Esophagus (tissue), 2 donors: ENCODE measurements around the gene CLDN16. TPM values are rescaled to one million over a fixed set of nuclear protein-coding genes. Genes with fewer than 3 reads are reported as not detected.

Source experiments
- H3K27ac ChIP-seq, 2 donors: one replicate each; pipeline ENCODE4 v1.5.1; 2013; ENCODE audit warnings: low read depth in 2 of 2, mild to moderate bottlenecking in 2 of 2, inconsistent platforms in 1 of 2, low read length in 1 of 2, moderate library complexity in 1 of 2
- H3K27me3 ChIP-seq, 2 donors: one replicate each; pipeline ENCODE4 v1.6.1; 2013; ENCODE audit warnings: low read length in 2 of 2, control low read depth in 1 of 2, mild to moderate bottlenecking in 1 of 2; ENCODE audit not compliant: insufficient read depth in 2 of 2, control insufficient read depth in 1 of 2
- H3K36me3 ChIP-seq, 2 donors: one replicate each; pipeline ENCODE4 v1.6.1; 2013; ENCODE audit warnings: low read length in 1 of 2; ENCODE audit not compliant: control insufficient read depth in 2 of 2, insufficient read depth in 2 of 2
- H3K4me1 ChIP-seq, 2 donors: one replicate each; pipeline ENCODE4 v1.6.1; 2013; ENCODE audit warnings: low read length in 1 of 2; ENCODE audit not compliant: control insufficient read depth in 2 of 2, insufficient read depth in 2 of 2
- H3K4me3 ChIP-seq, 2 donors: one replicate each; pipeline ENCODE4 v1.5.1; 2013; ENCODE audit warnings: low read length in 2 of 2, mild to moderate bottlenecking in 2 of 2, low read depth in 1 of 2, moderate library complexity in 1 of 2
- H3K9me3 ChIP-seq, 2 donors: one replicate each; pipeline ENCODE4 v1.6.1; 2013; ENCODE audit warnings: mild to moderate bottlenecking in 2 of 2, low read depth in 1 of 2, low read length in 1 of 2, moderate library complexity in 1 of 2; ENCODE audit not compliant: control insufficient read depth in 2 of 2, insufficient read depth in 1 of 2
- WGBS, 2 donors: extraction: QIAGEN DNeasy Blood & Tissue Kit; methylation state at CpG; one replicate each; pipeline ENCODE4 v1.1.7; 2013; 5-methylcytosine and 5-hydroxymethylcytosine counted together
- polyA plus RNA-seq, 2 donors: library from polyadenylated mRNA; stranded (reverse); fragments of 200-250 nt; gene quantifications; one replicate each; pipeline ENCODE4 v1.2.3, GENCODE V29; 2013
- donor health status: healthy with polysubstance abuse.
- donor health status: Bipolar disorder and iron deficiency.

The CLDN16 gene
- polyA plus RNA-seq, 2 donors = 0.05 to 0.12 TPM

- H3K4me1 ChIP-seq = no peaks in the 10 kb centered on the region
- no peak overlapping the region for H3K4me3 ChIP-seq
- no peaks in the 10 kb centered on the region for H3K36me3 ChIP-seq
- WGBS, 2 donors = 66 to 78% methylated on average over 2 of the region's 2 CpGs
- no peak overlapping the region for H3K27ac ChIP-seq
- no peaks in the 10 kb centered on the region for H3K9me3 ChIP-seq
- H3K27me3 ChIP-seq = no peaks in the 10 kb centered on the region
Measured at GRCh38 chr3:190357468-190357867, 30.5 kb upstream of the CLDN16 start.

GRCh38 chr3:190359813-190360212, 28.1 kb upstream of the CLDN16 start:
- H3K27me3 ChIP-seq = no peaks in the 10 kb centered on the region
- no peaks in the 10 kb centered on the region for H3K36me3 ChIP-seq
- no peaks in the 10 kb centered on the region for H3K9me3 ChIP-seq
- no peaks in the 10 kb centered on the region for H3K4me1 ChIP-seq
- H3K4me3 ChIP-seq = no peak overlapping the region
- H3K27ac ChIP-seq = no peak overlapping the region
- 75 to 81% methylated on average over 2 of the region's 2 CpGs for WGBS, 2 donors

- H3K36me3 ChIP-seq = no peaks in the 10 kb centered on the region
- H3K27me3 ChIP-seq = no peaks in the 10 kb centered on the region
- no peak overlapping the region for H3K27ac ChIP-seq
- WGBS, 2 donors = 81 to 85% methylated on average over 2 of the region's 2 CpGs
- H3K4me3 ChIP-seq = no peak overlapping the region
- no peaks in the 10 kb centered on the region for H3K4me1 ChIP-seq
- no peaks in the 10 kb centered on the region for H3K9me3 ChIP-seq
Measured at GRCh38 chr3:190360228-190360627, 27.7 kb upstream of the CLDN16 start.

- Histone ChIP-seq H3K27me3 (no peaks in the 10 kb centered on the region), H3K4me1 (no peaks in the 10 kb centered on the region), H3K27ac (no peak overlapping the region), H3K36me3 (no peaks in the 10 kb centered on the region), H3K9me3 (no peaks in the 10 kb centered on the region), H3K4me3 (no peak overlapping the region)
- 57 to 73% methylated on average over 1 of the region's 1 CpG for WGBS, 2 donors
Measured at GRCh38 chr3:190361791-190362190, 26.2 kb upstream of the CLDN16 start.

GRCh38 chr3:190362258-190362657, 25.7 kb upstream of the CLDN16 start:
- Histone ChIP-seq H3K4me3 (no peak overlapping the region), H3K27me3 (no peaks in the 10 kb centered on the region), H3K36me3 (no peaks in the 10 kb centered on the region), H3K4me1 (no peaks in the 10 kb centered on the region), H3K9me3 (no peaks in the 10 kb centered on the region), H3K27ac (no peak overlapping the region)
- 80 to 84% methylated on average over 9 of the region's 9 CpGs for WGBS, 2 donors

GRCh38 chr3:190366133-190366532, 21.8 kb upstream of the CLDN16 start:
- no peak overlapping the region for H3K4me3 ChIP-seq
- H3K27ac ChIP-seq = no peak overlapping the region
- no peaks in the 10 kb centered on the region for H3K36me3 ChIP-seq

GRCh38 chr3:190368881-190369280, 19.1 kb upstream of the CLDN16 start:
- Histone ChIP-seq H3K4me1 (no peaks in the 10 kb centered on the region), H3K27ac (peak overlapping the region in 1 of 2 donors; percentile 61), H3K36me3 (no peaks in the 10 kb centered on the region), H3K9me3 (no peaks in the 10 kb centered on the region), H3K4me3 (no peak overlapping the region), H3K27me3 (no peaks in the 10 kb centered on the region)

More at GRCh38 chr3:190366133-190366532, 21.8 kb upstream of the CLDN16 start:
- H3K9me3 ChIP-seq = no peaks in the 10 kb centered on the region
- no peaks in the 10 kb centered on the region for H3K4me1 ChIP-seq
- 38 to 48% methylated on average over 2 of the region's 2 CpGs for WGBS, 2 donors
- no peaks in the 10 kb centered on the region for H3K27me3 ChIP-seq

- Histone ChIP-seq H3K27me3 (no peaks in the 10 kb centered on the region), H3K4me1 (no peaks in the 10 kb centered on the region), H3K4me3 (no peak overlapping the region), H3K9me3 (no peaks in the 10 kb centered on the region), H3K27ac (peak overlapping the region; percentile 34 to 93), H3K36me3 (no peaks in the 10 kb centered on the region)
- WGBS, 2 donors = 41 to 55% methylated on average over 5 of the region's 5 CpGs
Measured at GRCh38 chr3:190369668-190370295, 18.2 kb upstream of the CLDN16 start.

- H3K36me3 ChIP-seq = no peaks in the 10 kb centered on the region
- no peaks in the 10 kb centered on the region for H3K9me3 ChIP-seq
- 78 to 89% methylated on average over 2 of the region's 2 CpGs for WGBS, 2 donors
- H3K27me3 ChIP-seq = no peaks in the 10 kb centered on the region
- no peak overlapping the region for H3K4me3 ChIP-seq
- H3K27ac ChIP-seq = peak overlapping the region; percentile 48 to 66
- H3K4me1 ChIP-seq = no peaks in the 10 kb centered on the region
Measured at GRCh38 chr3:190370369-190370768, 17.6 kb upstream of the CLDN16 start.

GRCh38 chr3:190371152-190371551, 16.8 kb upstream of the CLDN16 start:
- H3K9me3 ChIP-seq = no peaks in the 10 kb centered on the region
- H3K4me3 ChIP-seq = no peak overlapping the region
- no peaks in the 10 kb centered on the region for H3K36me3 ChIP-seq
- H3K4me1 ChIP-seq = no peaks in the 10 kb centered on the region
- no peaks in the 10 kb centered on the region for H3K27me3 ChIP-seq
- 48% methylated on average over 2 of the region's 2 CpGs for WGBS, 2 donors
- peak overlapping the region; percentile 4 to 24 for H3K27ac ChIP-seq
